Bronchial epithelial cell (primary cell): ENCODE measurements around the gene ADAM10. TPM values are rescaled to one million over a fixed set of nuclear protein-coding genes. Genes with fewer than 3 reads are reported as not detected.

Source experiments
- DNase-seq: peaks from one replicate; pipeline ENCODE4 v3.0.0-alpha.2; 2010; ENCODE audit warnings: low read depth
- FAIRE-seq: peaks from 2 replicates; lab custom pipeline; 2011; peaks lifted over from hg19 to GRCh38; lab: Jason Lieb, UNC
- H3K27me3 ChIP-seq: 2 replicates; pipeline ENCODE4 v1.5.1; 2011; ENCODE audit warnings: low read length; ENCODE audit not compliant: control insufficient read depth, insufficient read depth
- H3K36me3 ChIP-seq: 2 replicates; pipeline ENCODE4 v1.5.1; 2011; ENCODE audit warnings: low read length; ENCODE audit not compliant: control insufficient read depth, insufficient read depth
- H3K4me3 ChIP-seq: 2 replicates; pipeline ENCODE4 v1.5.1; 2011; ENCODE audit warnings: mild to moderate bottlenecking, low read depth, low read length, control low read depth
- total RNA-seq: library from RNA; depleted of rRNA; stranded (reverse); fragments of >200 nt; gene quantifications from 2 replicates; pipeline ENCODE4 v1.2.1, GENCODE V29; 2014
- TF ChIP-seq, protein P1 (sequence below): IDR thresholded peaks from 2 replicates; pipeline ENCODE4 v1.5.1; 2011; ENCODE audit warnings: mild to moderate bottlenecking, moderate library complexity, low read length, control low read depth, inconsistent platforms; ENCODE audit not compliant: insufficient read depth, severe bottlenecking

ADAM10 gene
- total RNA-seq, 1 donor from 2014 or later: 112 TPM

DNA sequence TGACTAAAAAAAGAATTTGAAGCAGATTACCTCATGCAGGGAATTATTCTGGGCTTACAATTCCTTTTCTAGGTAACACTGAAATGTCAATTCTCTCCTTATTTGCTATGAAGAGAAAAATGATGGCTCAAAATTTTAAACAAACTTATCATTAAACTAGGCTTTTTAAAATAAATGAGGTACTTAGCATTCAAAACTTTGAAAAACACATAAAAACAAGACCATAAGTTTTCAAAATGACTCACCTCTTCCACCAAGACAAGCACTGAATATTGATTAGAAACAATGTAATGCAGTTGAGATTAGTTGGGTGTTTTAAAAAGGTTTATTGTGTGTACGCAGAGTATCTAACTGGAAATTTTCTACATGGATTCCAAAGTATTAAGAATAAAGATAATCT, 154.6 kb downstream of the ADAM10 start:
- DNase-seq: no peak
- FAIRE-seq: no peak
- TF ChIP-seq, protein P1, sequence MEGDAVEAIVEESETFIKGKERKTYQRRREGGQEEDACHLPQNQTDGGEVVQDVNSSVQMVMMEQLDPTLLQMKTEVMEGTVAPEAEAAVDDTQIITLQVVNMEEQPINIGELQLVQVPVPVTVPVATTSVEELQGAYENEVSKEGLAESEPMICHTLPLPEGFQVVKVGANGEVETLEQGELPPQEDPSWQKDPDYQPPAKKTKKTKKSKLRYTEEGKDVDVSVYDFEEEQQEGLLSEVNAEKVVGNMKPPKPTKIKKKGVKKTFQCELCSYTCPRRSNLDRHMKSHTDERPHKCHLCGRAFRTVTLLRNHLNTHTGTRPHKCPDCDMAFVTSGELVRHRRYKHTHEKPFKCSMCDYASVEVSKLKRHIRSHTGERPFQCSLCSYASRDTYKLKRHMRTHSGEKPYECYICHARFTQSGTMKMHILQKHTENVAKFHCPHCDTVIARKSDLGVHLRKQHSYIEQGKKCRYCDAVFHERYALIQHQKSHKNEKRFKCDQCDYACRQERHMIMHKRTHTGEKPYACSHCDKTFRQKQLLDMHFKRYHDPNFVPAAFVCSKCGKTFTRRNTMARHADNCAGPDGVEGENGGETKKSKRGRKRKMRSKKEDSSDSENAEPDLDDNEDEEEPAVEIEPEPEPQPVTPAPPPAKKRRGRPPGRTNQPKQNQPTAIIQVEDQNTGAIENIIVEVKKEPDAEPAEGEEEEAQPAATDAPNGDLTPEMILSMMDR: no peak
- Histone ChIP-seq H3K27me3 (no peaks in the 10 kb centered on the region), H3K4me3 (no peak overlapping the region), H3K36me3 (peaks cover 3% of the 10 kb centered on the region)

DNA sequence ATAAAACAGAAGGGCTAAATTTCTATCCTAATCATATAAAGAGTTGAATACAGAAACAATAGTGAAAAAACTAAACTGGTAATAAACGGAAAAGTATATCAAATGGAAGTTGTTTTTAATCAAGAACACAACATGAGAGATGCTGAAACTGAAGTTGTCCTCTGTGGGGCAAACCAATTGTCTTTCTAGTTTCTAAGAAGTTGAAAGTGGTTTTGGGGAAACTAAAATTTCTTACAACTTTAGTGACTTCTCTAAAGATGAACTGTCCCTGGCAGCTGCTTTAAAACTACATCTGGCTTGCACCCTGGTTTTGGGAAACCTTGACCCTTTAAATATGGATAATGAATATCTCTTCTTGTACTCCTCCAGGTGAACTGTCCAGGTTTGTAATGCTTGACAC, 155.6 kb downstream of the ADAM10 start:
- H3K4me3 ChIP-seq: no peak overlapping the region
- H3K27me3 ChIP-seq: no peaks in the 10 kb centered on the region
- no peak for FAIRE-seq
- no peak for DNase-seq
- TF ChIP-seq, protein P1: no peak
- peaks cover 3% of the 10 kb centered on the region for H3K36me3 ChIP-seq

DNA sequence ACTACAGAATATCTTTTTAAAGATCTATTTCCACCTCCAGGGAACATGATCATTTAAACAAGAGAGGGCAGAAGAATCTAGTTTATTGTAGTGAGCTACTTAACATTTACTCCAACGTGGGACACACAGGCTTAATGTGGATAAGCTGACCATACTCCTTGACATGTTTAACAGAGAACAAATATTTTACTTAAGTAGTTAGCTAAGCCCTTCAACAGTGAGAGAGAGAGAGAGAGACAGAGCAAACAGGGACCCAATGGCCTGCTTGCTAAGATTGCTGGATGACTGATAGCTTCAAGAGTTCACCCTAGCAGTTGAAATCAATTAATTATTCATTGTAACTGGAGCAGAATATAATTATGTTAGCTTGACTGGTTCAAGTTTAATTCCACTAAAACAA, 158.6 kb downstream of the ADAM10 start:
- FAIRE-seq (no peak), DNase-seq (no peak)
- Histone ChIP-seq H3K27me3 (no peaks in the 10 kb centered on the region), H3K4me3 (no peak overlapping the region), H3K36me3 (peaks cover 1% of the 10 kb centered on the region)
- TF ChIP-seq, protein P1: no peak

DNA sequence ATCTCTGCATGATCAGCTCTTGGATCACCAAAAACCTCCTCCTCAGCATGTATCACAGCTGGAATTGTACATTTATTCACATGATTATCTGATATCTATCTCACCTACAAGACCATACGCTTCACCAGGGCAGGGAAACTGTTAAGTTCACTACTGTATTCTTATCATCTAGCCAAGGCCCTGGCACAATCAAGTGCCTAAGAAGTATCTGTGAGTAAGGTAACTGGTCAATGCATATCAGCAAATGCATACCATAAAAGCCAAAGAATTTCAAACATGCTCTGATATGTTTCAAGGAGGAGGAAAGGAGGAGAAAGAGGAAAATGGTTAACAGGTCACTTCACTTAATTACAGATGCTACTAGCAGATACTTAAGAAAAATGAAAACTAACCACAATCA, 159.3 kb downstream of the ADAM10 start:
- peak; percentile 31 for DNase-seq
- H3K4me3 ChIP-seq: no peak overlapping the region
- no peaks in the 10 kb centered on the region for H3K27me3 ChIP-seq
- TF ChIP-seq, protein P1: no peak
- peaks cover 1% of the 10 kb centered on the region for H3K36me3 ChIP-seq
- no peak for FAIRE-seq

DNA sequence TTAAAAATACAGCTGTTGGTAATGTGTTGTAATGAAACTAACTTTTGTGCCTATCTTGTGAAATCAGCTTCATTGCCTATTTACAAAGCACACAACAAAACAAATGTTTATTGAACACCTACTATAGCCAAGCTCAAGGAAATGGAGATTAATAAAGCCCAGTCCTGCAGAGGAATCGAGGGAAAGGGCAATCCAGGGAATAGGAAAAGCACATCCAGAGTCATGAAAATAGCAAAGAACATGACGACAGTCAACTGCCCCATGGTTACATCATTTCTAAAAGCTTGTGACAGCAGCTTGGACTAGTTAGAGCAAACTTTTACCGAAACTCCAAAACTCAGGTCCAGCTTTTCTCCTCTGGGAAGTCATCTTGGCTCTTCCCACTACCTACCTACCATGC, 160.5 kb downstream of the ADAM10 start:
- H3K36me3 ChIP-seq: peaks cover 1% of the 10 kb centered on the region
- H3K4me3 ChIP-seq: no peak overlapping the region
- no peaks in the 10 kb centered on the region for H3K27me3 ChIP-seq
- DNase-seq: no peak
- FAIRE-seq: peak; percentile 62
- TF ChIP-seq, protein P1: no peak

DNA sequence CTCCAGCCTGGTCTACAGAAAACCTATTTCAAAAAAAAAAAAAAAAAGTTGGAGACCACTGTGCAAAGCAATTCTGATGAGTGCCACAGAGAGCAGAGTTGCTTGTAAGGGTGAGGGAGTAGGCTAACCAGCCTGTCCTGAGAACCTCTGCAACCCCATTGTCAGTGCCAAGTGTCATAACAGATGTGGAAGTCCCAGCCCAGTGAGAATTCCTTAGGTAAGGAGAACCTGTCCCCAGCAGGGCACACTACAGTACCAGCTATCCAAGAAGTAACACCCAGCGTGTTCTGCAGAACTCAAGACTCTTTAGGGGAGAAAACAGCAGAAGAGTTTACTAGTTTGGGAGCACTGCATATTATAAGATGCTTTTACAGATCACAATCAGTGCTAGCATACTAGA, 161.4 kb downstream of the ADAM10 start:
- TF ChIP-seq, protein P1: no peak
- DNase-seq: no peak
- H3K36me3 ChIP-seq: no peaks in the 10 kb centered on the region
- H3K4me3 ChIP-seq: no peak overlapping the region
- FAIRE-seq: no peak
- no peaks in the 10 kb centered on the region for H3K27me3 ChIP-seq
